Hematopoietic multipotent progenitor cell treated with erythropoietin and hydrocortisone succinate and interleukin-3 and kit ligand, for 17 days (in vitro differentiated cells): Measurements from ENCODE around the gene TMEM184A.
"Not testable (repeated sequence)": the region's sequence is repeated elsewhere in the genome, so short reads cannot be mapped to it uniquely, and the experiment has no call there.

Experiments
- DNase-seq: peaks from one replicate; pipeline ENCODE4 v3.0.0-alpha.2; 2015; ENCODE audit warnings: low spot score

The TMEM184A gene

DNA sequence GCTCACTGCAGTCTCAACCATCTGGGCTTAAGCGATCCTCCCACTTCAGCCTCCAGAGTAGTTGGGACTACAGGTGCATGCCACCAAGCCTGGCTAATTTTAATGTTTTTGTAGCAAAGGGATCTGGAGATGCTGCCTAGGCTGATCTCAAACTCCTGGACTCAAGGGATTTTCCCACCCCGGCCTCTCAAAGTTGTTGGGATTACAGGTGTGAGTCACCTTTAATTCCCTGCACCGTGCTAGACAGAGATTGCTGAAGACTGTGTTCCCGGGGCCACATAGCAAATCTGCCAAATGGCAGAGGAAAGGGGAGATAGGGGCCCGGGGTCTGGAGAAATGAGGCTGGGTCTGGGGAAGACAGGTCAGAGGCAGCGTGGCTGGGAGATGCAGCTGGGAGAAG lies 34.5 kb upstream of the TMEM184A start:
- no peak for DNase-seq

DNA sequence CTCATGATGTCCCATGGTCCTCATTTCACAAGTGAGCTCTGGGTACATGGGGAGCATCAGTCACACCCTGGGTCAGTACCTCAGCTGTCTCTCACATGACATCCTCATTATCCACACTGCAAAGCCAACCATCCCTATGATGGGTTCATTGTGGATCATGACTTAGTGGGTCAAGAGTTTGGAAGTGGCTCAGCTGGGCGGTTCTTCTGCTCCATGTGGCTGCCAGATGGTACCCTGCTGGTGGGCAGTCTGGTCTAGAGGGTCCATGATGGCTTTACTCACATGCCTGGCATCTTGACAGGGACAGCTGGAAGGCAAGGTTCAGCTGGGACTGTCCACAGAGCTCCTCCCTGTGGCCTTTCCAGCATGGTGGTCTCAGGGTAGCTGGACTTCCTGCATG lies 33.0 kb upstream of the TMEM184A start:
- DNase-seq: no peak

DNA sequence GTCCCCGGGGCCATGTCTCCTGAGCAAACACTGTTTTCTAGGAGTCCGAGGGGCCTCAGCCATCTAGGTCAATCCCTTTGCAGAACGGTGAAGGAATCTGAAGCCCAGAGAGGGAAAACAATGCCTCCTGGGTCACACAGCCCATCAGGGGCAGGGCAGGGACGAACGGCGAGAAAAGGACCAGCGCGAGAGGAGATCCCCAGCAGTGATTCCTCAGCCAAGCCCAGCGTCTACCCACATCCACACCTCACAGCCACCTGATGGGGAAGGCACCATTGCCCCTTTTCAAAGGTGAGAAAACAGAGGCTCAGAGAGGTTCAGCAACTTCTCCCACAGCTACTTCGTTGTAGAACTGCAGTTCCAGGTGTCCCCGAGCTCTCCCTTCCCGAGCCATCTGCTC lies 31.7 kb upstream of the TMEM184A start:
- no peak for DNase-seq

DNA sequence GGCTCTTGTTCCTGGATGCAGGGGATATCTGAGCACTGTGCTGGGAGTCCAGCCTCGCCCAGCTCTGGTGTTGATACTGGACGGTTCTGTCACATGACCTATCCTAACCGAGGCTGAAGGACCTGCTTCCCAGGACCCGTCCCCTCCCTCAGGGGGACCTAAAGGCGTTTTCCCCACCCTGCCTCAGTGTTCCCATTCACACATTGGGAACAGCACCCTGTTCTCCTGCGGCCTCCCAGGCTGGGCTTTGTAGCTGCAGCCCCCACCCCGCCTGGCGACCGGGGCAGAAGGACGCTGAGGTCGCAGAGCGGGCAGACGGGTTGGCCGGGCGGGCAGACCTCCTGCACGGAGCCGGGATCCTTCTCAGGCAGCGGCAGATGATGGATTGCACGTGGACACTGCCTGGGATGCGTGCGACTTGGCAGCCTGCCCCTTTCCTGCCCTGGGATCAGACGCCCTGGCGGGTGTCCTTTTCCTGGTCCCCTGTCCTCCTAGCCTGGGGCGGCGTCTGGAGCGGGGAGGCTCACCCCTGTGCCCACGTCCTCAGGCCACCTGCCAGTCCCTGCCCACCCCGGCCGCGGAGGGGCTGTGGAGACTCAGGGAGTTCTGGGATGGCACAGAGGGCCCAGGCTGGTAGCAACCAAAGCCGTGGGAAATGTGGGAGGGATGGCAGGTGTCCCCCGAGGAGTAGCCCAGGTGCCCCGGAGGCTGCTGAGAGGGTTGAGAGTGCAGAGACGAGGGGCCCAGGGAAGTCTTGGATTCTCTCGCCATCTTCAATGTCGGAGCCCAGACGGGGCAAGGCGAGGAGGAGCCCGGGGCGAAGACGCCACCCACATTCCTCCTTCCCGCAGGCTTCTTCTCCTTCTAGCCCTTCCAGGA lies 31.1 kb upstream of the TMEM184A start:
- no peak for DNase-seq

DNA sequence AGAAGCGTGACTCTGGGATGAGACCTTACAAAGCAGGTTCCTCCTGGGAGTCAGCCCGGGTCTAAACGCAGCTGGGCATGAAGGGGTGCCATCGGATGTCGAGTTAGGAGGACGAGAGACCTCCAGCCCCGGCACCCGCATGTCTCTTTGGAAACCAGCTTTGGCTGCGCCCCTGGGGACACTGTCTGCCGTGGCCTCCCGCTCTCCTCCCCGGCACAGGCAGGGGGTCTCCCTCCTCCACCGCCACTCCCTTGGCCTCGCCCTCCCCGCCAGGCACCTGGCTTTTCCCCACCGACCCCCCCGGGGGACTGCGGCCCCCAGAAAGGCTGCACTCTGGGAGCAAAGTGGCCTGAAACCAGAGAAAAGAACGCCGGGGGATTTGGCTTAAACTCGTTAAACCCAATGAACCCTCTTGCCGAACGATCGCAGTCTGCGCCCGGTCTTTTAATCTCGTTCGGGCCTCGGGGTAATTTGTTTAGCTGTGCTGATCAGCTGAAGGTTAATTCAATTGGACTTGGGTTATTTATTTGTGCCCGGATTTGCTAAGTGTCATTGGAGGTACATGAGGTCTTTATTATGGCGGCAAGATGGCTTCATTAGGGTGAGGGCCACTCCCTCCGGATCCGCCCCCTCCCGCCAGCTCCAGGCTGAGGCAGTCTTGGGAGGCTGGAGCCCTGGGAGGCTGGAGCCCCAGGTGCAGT lies 30.3 kb upstream of the TMEM184A start:
- no peak for DNase-seq

DNA sequence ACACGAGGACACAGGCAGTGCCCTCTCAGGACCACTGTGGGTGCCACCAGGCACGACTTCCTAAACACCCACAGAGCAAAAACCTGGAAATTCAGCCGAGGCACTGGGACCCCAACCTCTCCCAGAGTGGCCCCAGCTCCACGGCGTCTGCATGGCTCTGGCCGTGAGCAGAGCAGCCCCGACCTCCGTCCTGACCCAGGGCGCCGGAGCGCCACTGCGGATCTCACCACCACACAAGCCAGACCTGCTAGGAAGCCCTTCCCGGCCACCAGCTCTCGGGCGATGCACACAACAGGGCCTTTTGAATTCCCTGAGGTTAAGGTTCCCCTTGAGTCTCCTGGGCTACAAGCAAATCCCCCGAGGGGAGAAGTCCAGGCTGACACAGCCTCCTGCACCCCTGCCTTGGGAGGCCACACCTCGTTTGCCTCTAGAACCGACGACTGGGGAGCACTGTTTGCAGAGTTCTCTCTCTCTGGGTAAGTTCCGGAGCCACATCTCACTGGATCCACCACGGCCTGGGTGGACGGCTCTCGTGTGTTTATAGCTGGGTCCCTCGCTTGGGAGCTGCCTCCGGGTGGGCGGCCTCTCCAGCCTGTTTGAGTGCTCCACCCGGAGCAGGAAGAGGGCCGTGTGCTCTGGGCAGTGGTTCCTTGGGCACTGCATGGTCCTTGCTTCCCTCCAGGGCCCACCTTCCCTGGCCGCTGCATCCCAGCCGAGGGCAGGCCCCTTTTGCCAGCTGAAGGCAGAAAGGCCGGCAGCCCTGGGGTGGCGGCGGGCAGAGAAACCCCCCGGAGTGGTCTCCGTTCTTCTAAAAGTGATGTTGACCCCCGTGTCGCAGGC lies 29.4 kb upstream of the TMEM184A start:
- DNase-seq: no peak

DNA sequence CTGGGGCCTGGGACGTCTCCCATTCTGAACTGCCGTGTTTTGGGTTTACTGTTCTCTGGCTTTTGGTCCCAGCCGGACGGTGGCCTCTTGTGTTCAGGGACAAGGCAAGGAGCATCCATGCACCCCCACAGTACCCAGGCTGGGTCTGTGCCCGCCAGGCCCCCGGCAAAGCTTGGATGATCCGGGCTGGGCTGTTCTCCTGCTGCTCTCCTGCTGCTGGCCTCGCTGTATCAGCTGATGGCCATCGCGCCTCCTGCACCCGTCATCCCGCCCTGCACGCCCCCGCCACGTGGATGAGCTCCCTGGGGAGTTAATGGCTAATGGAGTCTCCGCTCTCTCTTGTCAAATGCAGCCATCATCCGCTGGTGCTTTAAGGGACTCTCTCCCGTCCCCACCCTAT lies 28.7 kb upstream of the TMEM184A start:
- no peak for DNase-seq

DNA sequence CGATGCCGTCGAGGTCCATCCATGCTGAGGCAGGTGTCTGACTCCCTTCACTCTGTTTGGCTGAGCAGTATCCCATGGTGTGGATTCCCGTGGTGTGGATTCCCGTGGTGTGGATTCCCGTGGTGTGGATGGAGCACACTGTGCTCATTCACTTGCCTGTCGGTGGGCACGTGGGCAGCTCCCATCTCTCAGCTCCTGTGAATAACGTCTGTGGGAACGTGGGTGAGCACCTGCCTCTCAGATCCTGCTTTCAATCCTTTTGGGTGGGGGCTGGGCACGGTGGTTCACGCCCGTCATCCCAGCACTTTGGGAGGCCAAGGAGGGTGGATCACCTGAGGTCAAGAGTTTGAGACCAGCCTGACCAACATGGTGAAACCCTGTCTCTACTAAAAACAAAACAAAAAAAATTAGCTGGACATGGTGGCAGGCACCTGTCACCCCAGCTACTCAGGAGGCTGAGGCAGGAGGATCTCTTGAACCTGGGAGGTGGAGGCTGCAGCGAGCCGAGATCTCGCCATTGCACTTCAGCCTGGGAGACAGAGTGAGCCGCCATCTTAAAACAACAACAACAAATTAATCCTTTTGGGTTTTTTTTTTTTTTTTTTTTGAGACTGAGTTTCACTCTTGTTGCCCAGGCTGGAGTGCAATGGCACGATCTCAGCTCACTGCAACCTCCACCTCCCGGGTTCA lies 27.4 kb upstream of the TMEM184A start:
- DNase-seq: not testable (repeated sequence)

DNA sequence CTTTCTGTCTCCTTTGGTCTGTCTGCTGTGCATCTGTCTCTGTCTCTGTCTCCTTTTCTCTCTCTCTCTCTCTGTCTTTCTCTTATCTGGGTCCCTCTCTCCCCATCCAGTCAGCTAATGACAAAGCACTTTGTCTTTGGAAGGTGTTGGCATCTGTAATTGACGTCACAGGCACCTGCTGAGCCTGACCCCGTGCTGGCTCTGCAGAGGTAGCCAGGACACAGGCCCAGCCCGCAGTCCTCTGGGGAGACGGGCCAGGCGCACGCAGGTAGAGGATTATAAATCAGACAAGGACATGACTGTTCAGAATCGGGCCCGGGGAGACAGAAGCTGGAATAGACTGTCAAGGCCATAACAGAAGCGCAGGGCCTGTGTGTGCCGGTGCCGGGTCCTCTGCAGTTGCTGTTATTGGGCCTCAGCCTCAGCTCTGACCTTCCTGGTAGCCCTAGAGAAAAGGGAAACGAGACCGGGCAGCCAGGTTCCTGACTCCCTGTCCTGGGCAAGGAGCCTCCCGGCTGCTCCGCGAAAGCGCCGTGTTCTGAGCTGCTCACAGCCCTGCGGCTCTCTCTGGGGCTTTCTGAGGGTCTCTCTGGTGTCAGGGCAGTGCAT lies 24.5 kb upstream of the TMEM184A start:
- DNase-seq: no peak

DNA sequence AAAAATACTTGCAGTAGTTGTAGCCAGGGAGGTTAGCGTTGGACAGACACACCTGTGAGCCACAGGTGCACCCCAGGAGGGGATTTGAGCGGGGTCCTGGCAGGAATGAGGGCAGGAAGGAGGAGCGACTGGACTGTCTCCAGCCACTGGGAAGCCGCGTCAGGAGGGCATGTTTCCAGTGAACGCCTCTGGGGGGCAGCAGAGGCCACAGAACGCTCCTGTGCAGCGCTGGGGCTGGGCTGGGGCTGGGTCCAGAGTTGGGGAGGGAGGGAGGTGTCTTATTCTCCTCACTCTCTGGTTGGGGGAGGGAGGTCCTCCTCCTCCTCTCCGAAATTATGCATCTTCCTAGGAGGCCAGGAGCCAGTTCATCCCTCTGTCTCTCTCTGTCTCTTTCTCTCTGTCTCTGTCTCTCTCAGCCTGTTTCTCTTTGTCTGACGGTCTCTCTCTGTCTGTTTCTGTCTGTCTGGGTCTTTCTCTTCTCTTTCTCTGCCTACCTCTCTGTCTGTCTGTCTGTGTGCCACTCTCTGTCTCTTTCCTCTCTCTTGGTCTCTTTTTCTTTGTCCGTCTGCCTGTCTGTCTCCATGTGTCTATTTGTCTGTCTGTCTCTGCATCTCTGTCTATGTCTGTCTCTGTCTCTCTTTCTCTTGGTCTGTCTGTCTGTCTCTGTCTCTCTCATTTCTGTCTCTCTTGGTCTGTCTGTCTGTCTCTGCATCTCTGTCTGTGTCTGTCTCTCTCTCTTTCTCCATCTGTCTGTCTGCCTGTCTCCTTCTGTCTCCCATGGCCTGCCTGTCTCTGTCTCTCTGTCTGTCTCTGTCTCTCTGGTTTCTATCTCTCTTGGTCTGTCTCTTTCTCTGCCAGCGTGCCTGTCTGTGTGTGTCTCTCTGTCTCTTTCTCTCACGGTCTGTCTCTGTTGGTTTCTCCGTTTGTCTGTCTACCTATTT lies 23.7 kb upstream of the TMEM184A start:
- peak; percentile 74 for DNase-seq

DNA sequence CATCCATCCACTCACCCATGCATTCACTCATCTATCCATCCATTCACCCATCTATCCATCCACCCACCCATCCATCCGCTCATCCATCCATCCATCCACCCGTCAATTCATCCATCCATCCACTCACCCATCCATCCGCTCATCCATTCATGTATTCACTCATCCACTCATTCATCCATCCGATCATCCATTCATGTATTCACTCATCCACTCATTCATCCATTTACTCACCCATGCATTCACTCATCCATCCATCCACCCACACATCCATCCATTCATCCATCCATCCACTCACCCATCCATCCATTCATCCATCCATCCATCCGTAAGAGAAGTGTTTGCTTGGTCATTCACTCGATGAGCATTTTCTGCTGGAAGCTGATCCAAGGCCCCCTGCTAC lies 22.5 kb upstream of the TMEM184A start:
- no peak for DNase-seq

DNA sequence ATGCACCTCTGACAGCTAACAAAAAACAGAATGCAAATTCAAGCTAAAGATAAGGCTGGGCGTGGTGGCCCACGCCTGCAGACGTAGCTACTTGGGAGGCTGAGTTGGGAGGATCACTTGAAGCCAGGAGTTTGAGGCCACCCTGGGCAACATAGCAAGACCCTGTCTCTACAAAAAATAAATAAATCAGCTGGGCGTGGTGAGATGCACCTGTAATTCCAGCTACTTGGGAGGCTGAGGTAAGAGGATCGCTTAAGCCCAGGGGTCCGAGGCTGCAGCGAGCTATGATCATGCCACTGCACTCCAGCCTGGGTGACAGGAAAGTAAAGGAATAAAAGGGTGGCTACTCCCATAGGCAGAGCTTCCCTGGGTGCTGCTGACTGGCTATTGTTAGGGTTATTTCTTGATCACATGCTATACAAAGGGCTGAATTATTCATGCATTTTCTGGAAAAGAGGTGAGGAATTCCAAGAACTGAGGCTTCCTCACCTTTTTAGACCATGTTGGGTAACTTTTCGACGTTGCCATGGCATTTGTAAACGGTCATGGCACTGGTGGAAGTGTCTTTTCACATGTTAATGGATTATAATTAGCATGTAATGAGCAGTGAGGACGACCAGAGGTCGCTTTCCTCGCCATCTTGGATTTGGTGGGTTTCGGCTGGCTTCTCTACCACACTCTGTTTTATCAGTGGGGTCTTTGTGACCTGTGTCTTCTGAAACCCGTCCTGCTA lies 20.7 kb upstream of the TMEM184A start:
- DNase-seq: no peak

DNA sequence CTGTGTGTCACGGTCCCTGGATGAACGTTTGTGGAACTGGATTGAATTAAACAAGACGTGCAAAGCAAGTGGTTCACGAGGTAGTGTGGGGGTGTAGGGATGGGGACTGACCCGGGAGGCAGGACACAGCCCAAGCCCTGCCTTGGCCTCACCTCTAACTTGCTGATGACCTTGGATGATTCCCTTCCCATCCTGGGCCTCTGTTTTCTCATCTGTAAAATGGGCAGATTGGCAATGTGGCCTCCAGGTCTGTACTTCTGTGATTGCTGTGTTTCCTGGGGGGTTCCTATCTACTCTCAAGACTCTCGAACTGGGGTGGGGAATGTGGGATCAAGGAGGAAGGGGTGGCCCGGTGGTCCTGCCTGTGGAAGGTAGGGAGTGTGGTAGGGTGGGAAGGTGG lies 19.8 kb upstream of the TMEM184A start:
- DNase-seq: no peak

DNA sequence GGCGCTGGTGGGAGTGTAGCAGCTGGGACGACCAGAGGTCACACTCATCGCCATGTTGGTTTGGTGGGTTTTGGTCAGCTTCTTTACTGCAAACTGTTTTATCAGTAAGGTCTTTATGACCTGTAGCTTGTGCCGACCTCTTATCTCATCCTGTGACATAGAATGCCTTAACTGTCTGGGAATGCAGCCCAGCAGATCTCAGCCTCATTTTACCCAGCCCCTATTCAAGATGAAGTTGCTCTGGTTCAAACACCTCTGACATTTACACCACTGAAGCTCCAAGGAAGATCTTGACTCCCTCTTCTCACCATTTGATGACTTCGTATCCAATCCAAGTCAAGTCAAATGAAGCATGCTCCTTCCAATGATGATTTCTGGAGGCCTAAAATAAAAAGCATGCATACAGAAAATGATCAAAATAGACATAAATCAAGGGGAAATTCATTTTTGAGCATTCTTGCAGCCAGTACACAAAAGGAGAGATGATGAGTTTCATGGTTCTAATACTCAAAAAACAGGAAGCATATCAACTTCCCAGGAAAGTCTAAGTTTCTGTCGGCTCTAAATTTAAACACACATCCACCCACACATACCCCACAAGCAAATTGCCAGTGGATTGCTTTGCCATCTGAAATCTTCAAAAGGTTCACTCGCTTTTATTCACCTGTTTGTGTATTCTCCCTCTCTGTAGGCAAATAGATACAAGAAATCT lies 16.3 kb upstream of the TMEM184A start:
- DNase-seq: no peak

DNA sequence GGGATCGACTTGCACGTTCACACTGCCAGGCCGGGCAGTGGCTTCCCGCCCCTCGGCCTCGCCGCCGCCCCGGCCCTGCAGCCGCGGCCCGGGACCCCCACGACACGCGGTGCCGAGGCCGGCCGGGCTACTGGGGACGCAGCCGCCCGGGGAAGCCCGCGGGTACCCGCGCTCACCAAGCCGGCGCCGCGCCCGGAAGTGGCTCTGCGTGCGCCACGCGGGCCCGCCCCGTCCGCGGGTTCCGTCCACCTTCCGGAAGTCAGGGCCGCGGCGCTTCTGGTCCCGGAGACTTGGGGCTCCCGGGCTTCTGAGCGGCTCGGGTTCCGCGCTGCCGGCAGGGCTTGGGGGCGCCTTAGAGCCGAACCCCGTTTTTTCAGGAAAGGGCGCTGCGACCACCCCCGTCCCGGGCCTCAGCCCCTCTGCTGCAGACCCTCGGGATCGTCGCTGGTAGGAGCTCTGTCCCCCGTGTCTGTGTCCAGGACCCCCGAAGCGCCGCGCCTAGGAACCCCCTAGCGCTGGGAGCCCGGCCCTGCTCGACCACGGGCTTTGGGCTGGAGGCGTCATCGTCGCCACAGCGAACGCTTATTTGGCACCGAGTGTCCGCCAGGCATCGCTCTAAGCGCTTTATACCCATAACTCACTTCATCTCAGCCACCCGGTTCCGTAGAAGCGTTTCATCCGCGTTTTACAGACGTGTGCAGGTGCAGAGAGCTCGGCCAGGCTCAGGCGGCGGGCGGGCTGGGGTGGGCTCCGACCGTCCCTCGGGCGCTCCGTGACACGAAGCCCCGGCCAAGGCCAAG lies 14.0 kb upstream of the TMEM184A start, which contains the start of gene PSMG3:
Gene PSMG3, minus strand, starts transcription at position 200 of the 800 bp plus-strand sequence. CDS start 693 bp downstream, outside the sequence.
- DNase-seq: peak; percentile 82

DNA sequence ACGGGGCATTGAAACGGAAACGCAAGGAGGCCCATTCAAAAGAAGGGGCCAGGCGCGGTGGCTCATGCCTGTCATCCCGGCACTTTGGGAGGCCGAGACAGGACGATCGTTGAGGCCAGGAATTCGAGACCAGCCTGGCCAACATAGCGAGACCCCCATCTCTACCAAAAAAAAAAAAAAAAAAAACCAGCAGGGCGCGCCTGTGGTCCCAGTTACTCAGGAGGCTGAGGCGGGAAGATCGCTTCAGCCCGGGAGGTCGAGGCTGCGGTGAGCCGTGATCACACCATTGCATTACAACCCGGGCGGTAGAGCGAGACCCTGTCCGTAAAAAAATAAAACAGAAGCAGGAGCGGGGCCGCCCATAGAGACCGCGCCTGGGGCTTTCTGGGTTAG lies 13.4 kb upstream of the TMEM184A start:
- no peak for DNase-seq

DNA sequence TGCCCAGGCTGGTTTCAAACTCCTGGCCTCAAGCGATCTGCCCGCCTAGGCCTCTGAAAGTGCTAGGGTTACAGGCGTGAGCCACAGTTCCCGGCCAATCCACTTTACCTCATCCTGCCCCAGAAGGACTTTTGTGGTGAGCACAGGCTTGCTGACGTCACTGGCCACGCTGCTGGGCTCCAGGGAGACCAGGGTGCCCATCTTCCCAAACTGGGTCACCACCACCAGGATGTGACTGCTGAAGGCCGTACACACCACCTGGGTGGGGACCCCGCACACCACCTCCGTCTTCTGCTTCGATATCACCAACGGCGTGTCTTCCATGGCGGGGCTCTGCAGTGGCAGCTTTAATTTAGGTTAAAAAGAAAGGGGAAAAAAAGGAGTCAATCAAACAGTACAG lies 13.0 kb upstream of the TMEM184A start:
- DNase-seq: peak; percentile 41

DNA sequence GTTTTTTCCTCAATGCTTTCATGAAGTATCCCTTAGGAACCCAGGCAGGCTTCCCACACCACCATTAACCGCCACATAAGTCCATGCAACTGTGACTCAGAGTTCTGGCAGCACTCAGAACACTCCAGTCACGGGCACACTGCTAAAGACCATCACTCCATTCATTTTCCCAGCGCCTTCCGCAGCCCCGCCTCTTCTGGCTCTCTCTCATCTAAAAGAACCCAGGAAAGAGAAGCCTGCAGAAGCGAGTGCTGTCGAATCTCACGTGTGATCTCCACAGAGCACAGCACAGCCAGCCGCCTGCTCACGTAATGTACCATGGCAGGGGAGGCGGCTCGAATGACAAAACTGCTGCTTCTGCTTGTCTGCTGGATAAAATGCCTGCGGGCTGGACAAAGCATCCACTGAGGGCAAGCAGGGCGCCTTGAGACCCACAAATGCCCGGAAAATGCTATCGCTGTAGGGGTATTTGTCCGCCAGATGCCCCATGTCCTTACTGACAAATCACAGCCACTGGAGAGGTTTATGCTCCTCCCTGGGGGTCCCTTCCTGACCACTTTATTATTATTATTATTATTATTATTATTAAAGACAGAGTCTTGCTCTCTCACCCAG lies 12.0 kb upstream of the TMEM184A start:
- no peak for DNase-seq
